ENCODE data around the gene SPTBN1. TPM values are rescaled to one million over a fixed set of nuclear protein-coding genes. Genes with fewer than 3 reads are reported as not detected.

The SPTBN1 gene
- total RNA-seq, 1 experiment from 2014 or later, result 204 TPM

GRCh38 chr2:54473851-54474250 lies 17.7 kb downstream of the SPTBN1 start (continued):
- TF ChIP-seq, protein P1, sequence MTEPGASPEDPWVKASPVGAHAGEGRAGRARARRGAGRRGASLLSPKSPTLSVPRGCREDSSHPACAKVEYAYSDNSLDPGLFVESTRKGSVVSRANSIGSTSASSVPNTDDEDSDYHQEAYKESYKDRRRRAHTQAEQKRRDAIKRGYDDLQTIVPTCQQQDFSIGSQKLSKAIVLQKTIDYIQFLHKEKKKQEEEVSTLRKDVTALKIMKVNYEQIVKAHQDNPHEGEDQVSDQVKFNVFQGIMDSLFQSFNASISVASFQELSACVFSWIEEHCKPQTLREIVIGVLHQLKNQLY (CRISPR knock-in tag; IDR thresholded peaks at IDR 0.05), result no peak
- TF ChIP-seq JAZF1 (CRISPR knock-in tag; IDR thresholded peaks at IDR 0.05), result no peak
- no peak for TF ChIP-seq ESRRA (CRISPR knock-in tag; IDR thresholded peaks at IDR 0.05; ENCODE audit: borderline replicate concordance)
- no peak for TF ChIP-seq PREB (CRISPR knock-in tag; IDR thresholded peaks at IDR 0.05; ENCODE audit: borderline replicate concordance)

GRCh38 chr2:54475285-54475684 lies 19.2 kb downstream of the SPTBN1 start:
- ChIA-PET POLR2A (no interaction called here), CTCF (no interaction called here)
- Mint-ChIP-seq H3K4me1 (peaks cover 23% of the 10 kb centered on the region), H3K27ac (no peak overlapping the region), H3K4me3 (no peak overlapping the region), H3K27me3 (ENCODE audit: low read depth) (no peaks in the 10 kb centered on the region), H3K36me3 (no peaks in the 10 kb centered on the region), H3K9me3 (no peaks in the 10 kb centered on the region)
- TF ChIP-seq, protein P2, sequence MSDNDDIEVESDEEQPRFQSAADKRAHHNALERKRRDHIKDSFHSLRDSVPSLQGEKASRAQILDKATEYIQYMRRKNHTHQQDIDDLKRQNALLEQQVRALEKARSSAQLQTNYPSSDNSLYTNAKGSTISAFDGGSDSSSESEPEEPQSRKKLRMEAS (CRISPR knock-in tag; IDR thresholded peaks at IDR 0.05), result no peak
- TF ChIP-seq, protein P3, sequence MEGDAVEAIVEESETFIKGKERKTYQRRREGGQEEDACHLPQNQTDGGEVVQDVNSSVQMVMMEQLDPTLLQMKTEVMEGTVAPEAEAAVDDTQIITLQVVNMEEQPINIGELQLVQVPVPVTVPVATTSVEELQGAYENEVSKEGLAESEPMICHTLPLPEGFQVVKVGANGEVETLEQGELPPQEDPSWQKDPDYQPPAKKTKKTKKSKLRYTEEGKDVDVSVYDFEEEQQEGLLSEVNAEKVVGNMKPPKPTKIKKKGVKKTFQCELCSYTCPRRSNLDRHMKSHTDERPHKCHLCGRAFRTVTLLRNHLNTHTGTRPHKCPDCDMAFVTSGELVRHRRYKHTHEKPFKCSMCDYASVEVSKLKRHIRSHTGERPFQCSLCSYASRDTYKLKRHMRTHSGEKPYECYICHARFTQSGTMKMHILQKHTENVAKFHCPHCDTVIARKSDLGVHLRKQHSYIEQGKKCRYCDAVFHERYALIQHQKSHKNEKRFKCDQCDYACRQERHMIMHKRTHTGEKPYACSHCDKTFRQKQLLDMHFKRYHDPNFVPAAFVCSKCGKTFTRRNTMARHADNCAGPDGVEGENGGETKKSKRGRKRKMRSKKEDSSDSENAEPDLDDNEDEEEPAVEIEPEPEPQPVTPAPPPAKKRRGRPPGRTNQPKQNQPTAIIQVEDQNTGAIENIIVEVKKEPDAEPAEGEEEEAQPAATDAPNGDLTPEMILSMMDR (IDR thresholded peaks at IDR 0.05), result no peak
- no peak for TF ChIP-seq ZNF219 (CRISPR knock-in tag; IDR thresholded peaks at IDR 0.05; ENCODE audit: borderline replicate concordance)
- no peak for TF ChIP-seq TP53 (CRISPR knock-in tag; IDR thresholded peaks at IDR 0.05)
- TF ChIP-seq ATF1 (CRISPR knock-in tag; IDR thresholded peaks at IDR 0.05), result no peak
- no peak for TF ChIP-seq NFYB (CRISPR knock-in tag; conservative IDR thresholded peaks at IDR 0.05; ENCODE audit: low read depth)
- no peak for TF ChIP-seq TCF7 (CRISPR knock-in tag; IDR thresholded peaks at IDR 0.05; ENCODE audit: low read depth)
- TF ChIP-seq NR3C1 (CRISPR knock-in tag; conservative IDR thresholded peaks at IDR 0.05; ENCODE audit: low read depth), result no peak
- TF ChIP-seq NFE2L1 (CRISPR knock-in tag; IDR thresholded peaks at IDR 0.05), result no peak
- DNase-seq (ENCODE audit: low spot score), result no peak
- ATAC-seq, result no peak

GRCh38 chr2:54475919-54476318 lies 19.8 kb downstream of the SPTBN1 start:
- Mint-ChIP-seq H3K27me3 (ENCODE audit: low read depth) (no peaks in the 10 kb centered on the region), H3K27ac (no peak overlapping the region), H3K4me3 (no peak overlapping the region), H3K36me3 (no peaks in the 10 kb centered on the region), H3K4me1 (peaks cover 23% of the 10 kb centered on the region), H3K9me3 (no peaks in the 10 kb centered on the region)
- TF ChIP-seq, protein P4, sequence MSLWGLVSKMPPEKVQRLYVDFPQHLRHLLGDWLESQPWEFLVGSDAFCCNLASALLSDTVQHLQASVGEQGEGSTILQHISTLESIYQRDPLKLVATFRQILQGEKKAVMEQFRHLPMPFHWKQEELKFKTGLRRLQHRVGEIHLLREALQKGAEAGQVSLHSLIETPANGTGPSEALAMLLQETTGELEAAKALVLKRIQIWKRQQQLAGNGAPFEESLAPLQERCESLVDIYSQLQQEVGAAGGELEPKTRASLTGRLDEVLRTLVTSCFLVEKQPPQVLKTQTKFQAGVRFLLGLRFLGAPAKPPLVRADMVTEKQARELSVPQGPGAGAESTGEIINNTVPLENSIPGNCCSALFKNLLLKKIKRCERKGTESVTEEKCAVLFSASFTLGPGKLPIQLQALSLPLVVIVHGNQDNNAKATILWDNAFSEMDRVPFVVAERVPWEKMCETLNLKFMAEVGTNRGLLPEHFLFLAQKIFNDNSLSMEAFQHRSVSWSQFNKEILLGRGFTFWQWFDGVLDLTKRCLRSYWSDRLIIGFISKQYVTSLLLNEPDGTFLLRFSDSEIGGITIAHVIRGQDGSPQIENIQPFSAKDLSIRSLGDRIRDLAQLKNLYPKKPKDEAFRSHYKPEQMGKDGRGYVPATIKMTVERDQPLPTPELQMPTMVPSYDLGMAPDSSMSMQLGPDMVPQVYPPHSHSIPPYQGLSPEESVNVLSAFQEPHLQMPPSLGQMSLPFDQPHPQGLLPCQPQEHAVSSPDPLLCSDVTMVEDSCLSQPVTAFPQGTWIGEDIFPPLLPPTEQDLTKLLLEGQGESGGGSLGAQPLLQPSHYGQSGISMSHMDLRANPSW (CRISPR knock-in tag; conservative IDR thresholded peaks at IDR 0.05; ENCODE audit: low read depth), result no peak
- TF ChIP-seq SMAD4 (CRISPR knock-in tag; IDR thresholded peaks at IDR 0.05), result no peak
- TF ChIP-seq ZNF671 (CRISPR knock-in tag; IDR thresholded peaks at IDR 0.05), result no peak
- DNase-seq (ENCODE audit: low spot score) (no peak), ATAC-seq (no peak)
- ChIA-PET CTCF (no interaction called here), POLR2A (interaction anchor here (0.6 kb wide), 1 partner anchor 376 kb away, joined by 3 read pairs; no protein-coding TSS in a partner anchor)

Measured in WTC11 (cell line).